ENCODE data around the gene METRNL. TPM values are rescaled to one million over a fixed set of nuclear protein-coding genes. Genes with fewer than 3 reads are reported as not detected.
A peak's percentile ranks its signal among the peaks of the same experiment; 100 is the strongest.

Gene METRNL
- total RNA-seq, 1 experiment from 2014 or later = 44.6 TPM

GRCh38 chr17:83073389-83074063, 5.9 kb upstream of the METRNL start:
- ChIA-PET POLR2A (ENCODE audit: unreplicated experiment) (interaction anchor here (0.5 to 0.6 kb wide), 2 partner anchors 119 to 235 kb away, joined by 4 to 5 read pairs; no protein-coding TSS in a partner anchor), CTCF (interaction anchor here (0.6 to 0.7 kb wide), 3 partner anchors 126 to 201 kb away, joined by 3 to 5 read pairs (median 4); no protein-coding TSS in a partner anchor)
- H2AFZ ChIP-seq = no peak overlapping the region
- intact Hi-C loops (cut with micrococcal nuclease; ENCODE audit: unreplicated experiment) = no loop called here
- H3K27ac ChIP-seq = no peak overlapping the region
- H3F3A ChIP-seq (ENCODE audit: insufficient read depth, low read depth) = no peaks in the 10 kb centered on the region
- H3K4me2 ChIP-seq = peak overlapping the region; percentile 58
- no peaks in the 10 kb centered on the region for H3K9me2 ChIP-seq (ENCODE audit: insufficient read depth)
- no peaks in the 10 kb centered on the region for H3K36me3 ChIP-seq (ENCODE audit: low read depth)
- peaks cover 4% of the 10 kb centered on the region; the same call in 1 of the 2 replicates for H3K27me3 ChIP-seq (ENCODE audit: insufficient read depth, low read depth)
- TF ChIP-seq EZH2 (IDR thresholded peaks at IDR 0.05; ENCODE audit: low read depth) = no peak
- TF ChIP-seq, protein P1, sequence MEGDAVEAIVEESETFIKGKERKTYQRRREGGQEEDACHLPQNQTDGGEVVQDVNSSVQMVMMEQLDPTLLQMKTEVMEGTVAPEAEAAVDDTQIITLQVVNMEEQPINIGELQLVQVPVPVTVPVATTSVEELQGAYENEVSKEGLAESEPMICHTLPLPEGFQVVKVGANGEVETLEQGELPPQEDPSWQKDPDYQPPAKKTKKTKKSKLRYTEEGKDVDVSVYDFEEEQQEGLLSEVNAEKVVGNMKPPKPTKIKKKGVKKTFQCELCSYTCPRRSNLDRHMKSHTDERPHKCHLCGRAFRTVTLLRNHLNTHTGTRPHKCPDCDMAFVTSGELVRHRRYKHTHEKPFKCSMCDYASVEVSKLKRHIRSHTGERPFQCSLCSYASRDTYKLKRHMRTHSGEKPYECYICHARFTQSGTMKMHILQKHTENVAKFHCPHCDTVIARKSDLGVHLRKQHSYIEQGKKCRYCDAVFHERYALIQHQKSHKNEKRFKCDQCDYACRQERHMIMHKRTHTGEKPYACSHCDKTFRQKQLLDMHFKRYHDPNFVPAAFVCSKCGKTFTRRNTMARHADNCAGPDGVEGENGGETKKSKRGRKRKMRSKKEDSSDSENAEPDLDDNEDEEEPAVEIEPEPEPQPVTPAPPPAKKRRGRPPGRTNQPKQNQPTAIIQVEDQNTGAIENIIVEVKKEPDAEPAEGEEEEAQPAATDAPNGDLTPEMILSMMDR (conservative IDR thresholded peaks at IDR 0.05) = no peak
- H3K79me2 ChIP-seq (ENCODE audit: low read depth) = no peaks in the 10 kb centered on the region
- no TSS peak for BruUV-seq (replicated peaks)
- no peaks in the 10 kb centered on the region for H4K20me1 ChIP-seq (ENCODE audit: insufficient read depth)
- H3K4me1 ChIP-seq (replicated peaks; ENCODE audit: insufficient read depth) = 0 out of 2 replicates have a peak, but pooled peaks cover 10% of the 10 kb centered on the region
- H3K9me3 ChIP-seq (ENCODE audit: insufficient read depth, low read depth) = no peaks in the 10 kb centered on the region
- DNase-seq = peak; percentile 56 to 88
- peak overlapping the region; percentile 31; the same call in 1 of the 2 replicates for H3K4me3 ChIP-seq

DNA sequence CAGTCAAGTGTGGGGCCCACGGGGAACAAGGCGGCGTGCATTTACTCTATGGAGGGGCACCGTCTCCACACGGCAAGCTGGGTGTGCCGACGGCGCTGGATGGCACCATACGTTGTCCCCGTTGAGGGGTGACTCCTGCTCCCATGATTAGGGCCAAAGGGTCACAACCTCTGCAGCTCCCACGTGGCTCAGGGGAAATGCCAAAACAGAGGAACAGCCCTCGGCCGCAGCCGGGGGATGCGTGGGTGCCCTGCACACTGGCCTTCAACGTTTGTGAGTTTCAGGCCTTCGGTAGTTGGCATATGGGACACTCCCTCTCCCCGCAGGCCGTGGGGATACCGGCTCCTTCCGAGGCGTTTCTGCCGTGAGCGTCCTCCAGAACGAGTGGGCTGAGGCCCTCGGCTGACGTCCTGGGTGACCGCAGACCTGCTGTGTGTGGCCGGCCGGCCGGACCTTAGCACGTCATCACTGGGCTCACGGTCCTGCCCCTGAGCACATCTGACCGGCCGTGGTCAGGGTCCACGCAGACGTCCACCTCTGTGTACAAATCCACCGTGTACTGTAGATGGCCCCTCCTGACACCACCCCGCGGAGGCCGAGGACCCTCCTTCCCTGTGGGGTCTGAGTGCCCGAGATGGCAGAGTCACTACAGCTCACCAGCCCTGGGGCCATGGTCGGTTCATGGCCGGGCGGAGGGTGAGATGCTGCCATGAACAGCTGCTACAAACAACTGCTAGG, 4.8 kb upstream of the METRNL start:
- no peaks in the 10 kb centered on the region for H3K9me3 ChIP-seq (ENCODE audit: insufficient read depth, low read depth)
- intact Hi-C loops (cut with micrococcal nuclease; ENCODE audit: unreplicated experiment) = no loop called here
- H3F3A ChIP-seq (ENCODE audit: insufficient read depth, low read depth) = no peaks in the 10 kb centered on the region
- ChIA-PET CTCF (no interaction called here), POLR2A (ENCODE audit: unreplicated experiment) (no interaction called here)
- H3K36me3 ChIP-seq (ENCODE audit: low read depth) = no peaks in the 10 kb centered on the region
- TF ChIP-seq EZH2 (IDR thresholded peaks at IDR 0.05; ENCODE audit: low read depth) = no peak
- TF ChIP-seq, protein P1 (conservative IDR thresholded peaks at IDR 0.05) = no peak
- peaks cover 8% of the 10 kb centered on the region; the same call in 1 of the 2 replicates for H3K27me3 ChIP-seq (ENCODE audit: insufficient read depth, low read depth)
- H3K9me2 ChIP-seq (ENCODE audit: insufficient read depth) = no peaks in the 10 kb centered on the region
- H3K4me1 ChIP-seq (replicated peaks; ENCODE audit: insufficient read depth) = 0 out of 2 replicates have a peak, but pooled peaks cover 10% of the 10 kb centered on the region
- H3K4me2 ChIP-seq = no peak overlapping the region
- no peaks in the 10 kb centered on the region for H3K79me2 ChIP-seq (ENCODE audit: low read depth)
- no peak overlapping the region for H3K27ac ChIP-seq
- H3K4me3 ChIP-seq = no peak overlapping the region
- BruUV-seq (replicated peaks) = no TSS peak
- H2AFZ ChIP-seq = no peak overlapping the region
- no peak for DNase-seq
- no peaks in the 10 kb centered on the region for H4K20me1 ChIP-seq (ENCODE audit: insufficient read depth)

DNA sequence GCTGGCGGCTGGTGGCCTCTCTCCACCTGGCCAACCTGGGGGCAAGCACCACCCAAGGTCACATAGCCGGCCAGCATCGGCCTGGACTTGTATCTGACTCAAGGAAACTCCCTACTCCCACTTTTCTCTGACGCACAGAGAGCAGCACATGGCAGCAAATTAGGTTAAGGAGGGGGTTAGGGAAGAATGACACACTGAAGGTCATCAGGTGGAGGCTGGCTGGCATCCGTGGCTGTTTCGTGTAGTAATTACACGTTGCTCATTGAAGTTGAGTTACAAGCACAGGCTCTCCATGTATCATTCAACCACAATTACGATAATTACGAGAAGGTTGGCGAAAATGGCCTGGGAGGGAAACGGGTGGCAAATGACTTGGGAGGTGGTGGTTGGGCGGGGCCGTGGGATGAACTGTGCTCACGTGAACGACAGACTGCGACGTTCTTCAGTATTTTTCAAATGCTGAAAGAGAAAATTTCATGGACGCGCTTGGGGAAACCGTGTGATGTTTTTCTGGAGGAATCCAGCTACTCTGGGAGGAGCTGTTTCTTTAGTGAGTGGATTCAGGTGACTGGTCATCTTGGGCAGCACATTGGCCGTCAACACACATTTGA, 4.0 kb upstream of the METRNL start:
- H3K9me3 ChIP-seq (ENCODE audit: insufficient read depth, low read depth) = no peaks in the 10 kb centered on the region
- H3K4me3 ChIP-seq = no peak overlapping the region
- ChIA-PET CTCF (no interaction called here), POLR2A (ENCODE audit: unreplicated experiment) (no interaction called here)
- no peaks in the 10 kb centered on the region for H3K79me2 ChIP-seq (ENCODE audit: low read depth)
- BruUV-seq (replicated peaks) = no TSS peak
- 0 out of 2 replicates have a peak, but pooled peaks cover 10% of the 10 kb centered on the region for H3K4me1 ChIP-seq (replicated peaks; ENCODE audit: insufficient read depth)
- no peaks in the 10 kb centered on the region for H4K20me1 ChIP-seq (ENCODE audit: insufficient read depth)
- TF ChIP-seq, protein P1 (conservative IDR thresholded peaks at IDR 0.05) = no peak
- TF ChIP-seq EZH2 (IDR thresholded peaks at IDR 0.05; ENCODE audit: low read depth) = no peak
- H3F3A ChIP-seq (ENCODE audit: insufficient read depth, low read depth) = no peaks in the 10 kb centered on the region
- H3K9me2 ChIP-seq (ENCODE audit: insufficient read depth) = no peaks in the 10 kb centered on the region
- no peak overlapping the region for H3K4me2 ChIP-seq
- intact Hi-C loops (cut with micrococcal nuclease; ENCODE audit: unreplicated experiment) = no loop called here
- no peak for DNase-seq
- H3K36me3 ChIP-seq (ENCODE audit: low read depth) = no peaks in the 10 kb centered on the region
- no peak overlapping the region for H3K27ac ChIP-seq
- H3K27me3 ChIP-seq (ENCODE audit: insufficient read depth, low read depth) = peaks cover 8% of the 10 kb centered on the region; the same call in 1 of the 2 replicates
- H2AFZ ChIP-seq = no peak overlapping the region

Measured in PC-9 (cell line).